ENCODE data around the gene OLFM1.

DNA sequence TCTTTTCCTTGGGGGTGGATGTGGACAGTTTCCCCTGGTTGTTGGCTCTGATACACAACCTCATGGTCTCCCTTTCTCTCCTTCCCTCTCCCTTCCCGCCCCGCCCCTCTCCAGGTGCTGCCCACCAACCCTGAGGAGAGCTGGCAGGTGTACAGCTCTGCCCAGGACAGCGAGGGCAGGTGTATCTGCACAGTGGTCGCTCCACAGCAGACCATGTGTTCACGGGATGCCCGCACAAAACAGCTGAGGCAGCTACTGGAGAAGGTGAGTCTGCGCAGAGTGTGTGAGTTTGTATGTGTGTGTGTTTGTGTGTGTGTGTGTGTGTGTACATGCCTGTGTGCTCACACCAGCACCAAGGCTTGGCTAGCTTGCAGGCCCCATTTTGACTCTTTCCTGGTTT, 2.6 kb downstream of the OLFM1 start:
- TF ChIP-seq, protein P1, sequence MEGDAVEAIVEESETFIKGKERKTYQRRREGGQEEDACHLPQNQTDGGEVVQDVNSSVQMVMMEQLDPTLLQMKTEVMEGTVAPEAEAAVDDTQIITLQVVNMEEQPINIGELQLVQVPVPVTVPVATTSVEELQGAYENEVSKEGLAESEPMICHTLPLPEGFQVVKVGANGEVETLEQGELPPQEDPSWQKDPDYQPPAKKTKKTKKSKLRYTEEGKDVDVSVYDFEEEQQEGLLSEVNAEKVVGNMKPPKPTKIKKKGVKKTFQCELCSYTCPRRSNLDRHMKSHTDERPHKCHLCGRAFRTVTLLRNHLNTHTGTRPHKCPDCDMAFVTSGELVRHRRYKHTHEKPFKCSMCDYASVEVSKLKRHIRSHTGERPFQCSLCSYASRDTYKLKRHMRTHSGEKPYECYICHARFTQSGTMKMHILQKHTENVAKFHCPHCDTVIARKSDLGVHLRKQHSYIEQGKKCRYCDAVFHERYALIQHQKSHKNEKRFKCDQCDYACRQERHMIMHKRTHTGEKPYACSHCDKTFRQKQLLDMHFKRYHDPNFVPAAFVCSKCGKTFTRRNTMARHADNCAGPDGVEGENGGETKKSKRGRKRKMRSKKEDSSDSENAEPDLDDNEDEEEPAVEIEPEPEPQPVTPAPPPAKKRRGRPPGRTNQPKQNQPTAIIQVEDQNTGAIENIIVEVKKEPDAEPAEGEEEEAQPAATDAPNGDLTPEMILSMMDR (conservative IDR thresholded peaks at IDR 0.05; ENCODE audit: low read depth, low read length), result no peak
- TF ChIP-seq POLR2A (IDR thresholded peaks at IDR 0.05; ENCODE audit: low read depth, low read length), result no peak
- no peak for TF ChIP-seq CEBPB (IDR thresholded peaks at IDR 0.05; ENCODE audit: low read depth, low read length)
- TF ChIP-seq MXI1 (IDR thresholded peaks at IDR 0.05; ENCODE audit: borderline replicate concordance, low read depth, low read length), result no peak
- no peak for TF ChIP-seq RFX5 (IDR thresholded peaks at IDR 0.05; ENCODE audit: low read depth, low read length)
- TF ChIP-seq, protein P2, sequence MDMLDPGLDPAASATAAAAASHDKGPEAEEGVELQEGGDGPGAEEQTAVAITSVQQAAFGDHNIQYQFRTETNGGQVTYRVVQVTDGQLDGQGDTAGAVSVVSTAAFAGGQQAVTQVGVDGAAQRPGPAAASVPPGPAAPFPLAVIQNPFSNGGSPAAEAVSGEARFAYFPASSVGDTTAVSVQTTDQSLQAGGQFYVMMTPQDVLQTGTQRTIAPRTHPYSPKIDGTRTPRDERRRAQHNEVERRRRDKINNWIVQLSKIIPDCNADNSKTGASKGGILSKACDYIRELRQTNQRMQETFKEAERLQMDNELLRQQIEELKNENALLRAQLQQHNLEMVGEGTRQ (IDR thresholded peaks at IDR 0.05; ENCODE audit: low read depth, low read length), result no peak
- no peak for TF ChIP-seq RCOR1 (IDR thresholded peaks at IDR 0.05; ENCODE audit: insufficient replicate concordance, low read length)
- TF ChIP-seq RAD21 (IDR thresholded peaks at IDR 0.05; ENCODE audit: low read length), result no peak
- TF ChIP-seq NFE2L2 (IDR thresholded peaks at IDR 0.05; ENCODE audit: low read depth, low read length), result no peak
- no peak for TF ChIP-seq MAFK (IDR thresholded peaks at IDR 0.05; ENCODE audit: low read depth, low read length)
- TF ChIP-seq MAZ (IDR thresholded peaks at IDR 0.05; ENCODE audit: borderline replicate concordance, low read depth, low read length), result no peak
- TF ChIP-seq, protein P3, sequence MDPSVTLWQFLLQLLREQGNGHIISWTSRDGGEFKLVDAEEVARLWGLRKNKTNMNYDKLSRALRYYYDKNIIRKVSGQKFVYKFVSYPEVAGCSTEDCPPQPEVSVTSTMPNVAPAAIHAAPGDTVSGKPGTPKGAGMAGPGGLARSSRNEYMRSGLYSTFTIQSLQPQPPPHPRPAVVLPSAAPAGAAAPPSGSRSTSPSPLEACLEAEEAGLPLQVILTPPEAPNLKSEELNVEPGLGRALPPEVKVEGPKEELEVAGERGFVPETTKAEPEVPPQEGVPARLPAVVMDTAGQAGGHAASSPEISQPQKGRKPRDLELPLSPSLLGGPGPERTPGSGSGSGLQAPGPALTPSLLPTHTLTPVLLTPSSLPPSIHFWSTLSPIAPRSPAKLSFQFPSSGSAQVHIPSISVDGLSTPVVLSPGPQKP (IDR thresholded peaks at IDR 0.05; ENCODE audit: borderline replicate concordance, low read depth, low read length), result no peak
- no peak for TF ChIP-seq BHLHE40 (IDR thresholded peaks at IDR 0.05; ENCODE audit: low read depth, low read length)
- TF ChIP-seq FOS (IDR thresholded peaks at IDR 0.05; ENCODE audit: low read depth, low read length), result no peak

Measured in IMR-90 (cell line).